Ovary (tissue), 9 donors: ENCODE data around the gene NPFFR1. TPM values are rescaled to one million over a fixed set of nuclear protein-coding genes. Genes with fewer than 3 reads are reported as not detected.

ENCODE experiments used
- DNase-seq, 5 donors: peaks; one replicate each; pipeline ENCODE4 v3.0.0-alpha.2; 2019 to 2020
- H3K27ac ChIP-seq, 2 donors: fragments of 200-600 bp; one replicate each; pipeline versions ENCODE4 v1.5.1 to v1.8.0; 2019 to 2022
- H3K27me3 ChIP-seq: fragments of 200-600 bp; one replicate; pipeline ENCODE4 v1.8.0; 2022
- H3K36me3 ChIP-seq: fragments of 200-600 bp; sonication (generic); one replicate; pipeline ENCODE4 v1.5.1; 2019
- H3K4me1 ChIP-seq: one replicate; pipeline ENCODE4 v1.8.1; 2013; ENCODE audit warnings: mild to moderate bottlenecking, moderate library complexity; ENCODE audit not compliant: insufficient read depth
- H3K4me3 ChIP-seq: fragments of 200-600 bp; sonication (generic); one replicate; pipeline ENCODE4 v1.5.1; 2017
- H3K9me3 ChIP-seq, 2 donors: fragments of 200-600 bp in 1 of 2; sonication (generic) in 1 of 2; one replicate each; pipeline versions ENCODE4 v1.5.1 to v1.8.1; 2013 to 2019; ENCODE audit warnings: mild to moderate bottlenecking in 1 of 2, moderate library complexity in 1 of 2
- EP300 ChIP-seq: sonication (generic); formaldehyde crosslinking; IDR thresholded peaks from one replicate; pipeline ENCODE4 v1.6.1; 2017; ENCODE audit warnings: antibody characterized with exemption
- POLR2A ChIP-seq: fragments of 450-650 bp; IDR thresholded peaks from one replicate; pipeline ENCODE4 v1.6.1; 2017; ENCODE audit warnings: antibody characterized with exemption, mild to moderate bottlenecking, moderate library complexity
- WGBS, 3 donors: extraction: QIAGEN DNeasy Blood & Tissue Kit in 1 of 3; methylation state at CpG; one replicate each; pipeline versions ENCODE4 v1.1.5 to v1.1.7; 2013 to 2017; 5-methylcytosine and 5-hydroxymethylcytosine counted together
- intact Hi-C, 4 donors: fragments of 100-400 bp; cut with DNase I; formaldehyde crosslinking; loops; one replicate each; pipeline versions ENCODE4 v1.11.0 to v1.15.1; 2022 to 2023
- polyA plus RNA-seq, 2 donors: library from polyadenylated mRNA; stranded (reverse); fragments of 200-250 nt in 1 of 2; fragments of 350-450 nt in 1 of 2; fragmentation: Illumina TruSeq in 1 of 2; extraction: RNeasy Lipid Tissue Mini Kit (QIAGEN cat#74804) in 1 of 2; gene quantifications; one replicate each; pipeline ENCODE4 v1.2.3, GENCODE V29; 2013 to 2014
- total RNA-seq, 7 donors: library from RNA; depleted of rRNA in 2 of 7; stranded (reverse); fragments of >200 nt in 2 of 7; fragmentation: NEBNext Ultra II Directional in 3 of 7; extraction: Animal tissue kit (Norgen Biotek cat#: 25700) in 3 of 7; gene quantifications; one replicate each; pipeline versions ENCODE4 v1.1.0 to v1.2.4, GENCODE V29; 2016 to 2023
- TF ChIP-seq, protein P1 (sequence below), 3 donors: fragments of 450-650 bp in 2 of 3; fragments of 200-600 bp in 1 of 3; IDR thresholded peaks; one replicate each; pipeline versions ENCODE4 v1.5.1 to v1.8.0; 2016 to 2022; ENCODE audit warnings: antibody characterized with exemption in 3 of 3, mild to moderate bottlenecking in 1 of 3
- donor health status: DM: no; HTN: no; CAD: no; lungs with moderate emphysema.
- donor health status: DM: no; HTN: no; CAD: no.
- donor health status: Bipolar disorder and iron deficiency.
- donor health status: DM: yes; HTN: yes; CAD: no.
- donor health status: DM: no; HTN: no; CAD: no.
- donor health status: DM: yes; HTN: yes; CAD: no.

Gene NPFFR1
- total and polyA plus RNA-seq, 9 donors = 0.04 to 1.1 (median 0.20) TPM

DNA sequence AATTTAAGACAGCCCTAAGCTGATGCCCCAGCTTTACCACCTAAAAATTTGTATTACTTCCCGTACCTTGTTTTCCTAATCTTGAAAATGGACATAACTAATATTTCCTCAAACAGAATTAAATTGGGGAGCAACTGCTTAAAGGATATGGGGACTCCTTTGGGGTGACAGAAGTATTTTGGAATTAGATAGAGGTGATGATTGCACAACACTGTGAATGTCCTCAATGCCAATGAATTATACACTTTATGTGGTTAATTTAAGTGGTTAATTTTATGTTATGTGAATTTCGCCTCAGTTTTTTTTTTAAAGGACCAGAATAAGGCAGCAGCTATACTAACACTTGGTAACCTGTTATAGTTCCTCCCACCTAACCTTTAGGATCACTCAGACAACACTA, 19.9 kb upstream of the NPFFR1 start:
- Histone ChIP-seq H3K36me3 (no peaks in the 10 kb centered on the region), H3K9me3 (no peaks in the 10 kb centered on the region), H3K27ac (no peak overlapping the region), H3K27me3 (no peaks in the 10 kb centered on the region), H3K4me3 (no peak overlapping the region), H3K4me1 (peaks cover 1% of the 10 kb centered on the region)
- intact Hi-C loops = no loop called here
- TF ChIP-seq EP300 (no peak), POLR2A (no peak)
- TF ChIP-seq, protein P1, sequence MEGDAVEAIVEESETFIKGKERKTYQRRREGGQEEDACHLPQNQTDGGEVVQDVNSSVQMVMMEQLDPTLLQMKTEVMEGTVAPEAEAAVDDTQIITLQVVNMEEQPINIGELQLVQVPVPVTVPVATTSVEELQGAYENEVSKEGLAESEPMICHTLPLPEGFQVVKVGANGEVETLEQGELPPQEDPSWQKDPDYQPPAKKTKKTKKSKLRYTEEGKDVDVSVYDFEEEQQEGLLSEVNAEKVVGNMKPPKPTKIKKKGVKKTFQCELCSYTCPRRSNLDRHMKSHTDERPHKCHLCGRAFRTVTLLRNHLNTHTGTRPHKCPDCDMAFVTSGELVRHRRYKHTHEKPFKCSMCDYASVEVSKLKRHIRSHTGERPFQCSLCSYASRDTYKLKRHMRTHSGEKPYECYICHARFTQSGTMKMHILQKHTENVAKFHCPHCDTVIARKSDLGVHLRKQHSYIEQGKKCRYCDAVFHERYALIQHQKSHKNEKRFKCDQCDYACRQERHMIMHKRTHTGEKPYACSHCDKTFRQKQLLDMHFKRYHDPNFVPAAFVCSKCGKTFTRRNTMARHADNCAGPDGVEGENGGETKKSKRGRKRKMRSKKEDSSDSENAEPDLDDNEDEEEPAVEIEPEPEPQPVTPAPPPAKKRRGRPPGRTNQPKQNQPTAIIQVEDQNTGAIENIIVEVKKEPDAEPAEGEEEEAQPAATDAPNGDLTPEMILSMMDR (IDR thresholded peaks at IDR 0.05) = no peak
- whole genome bisulfite sequencing, 3 donors = 87 to 90% (median 89%) methylated on average over 2 of the region's 2 CpGs
- no peak for DNase-seq

DNA sequence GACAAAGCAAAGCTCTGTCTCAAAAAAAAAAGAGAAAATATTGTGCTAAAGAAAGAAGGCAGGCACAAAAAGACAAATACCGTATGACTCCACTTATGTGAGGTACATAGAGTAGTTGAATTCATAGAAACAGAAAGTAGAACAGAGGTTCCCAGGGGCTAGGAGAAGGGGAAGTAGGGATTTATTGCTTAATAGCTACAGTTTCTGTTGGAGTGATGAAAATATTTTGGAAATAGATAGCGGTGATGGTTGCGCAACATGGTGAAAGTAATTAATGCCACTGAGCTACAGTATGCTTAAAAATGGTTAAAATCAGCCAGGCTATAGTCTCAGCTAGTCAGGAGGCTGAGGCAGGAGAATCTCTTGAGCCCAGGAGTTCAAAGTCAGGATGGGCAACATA, 18.5 kb upstream of the NPFFR1 start:
- peak in 3 of 5 donors; percentile 25 to 74 (median 29) for DNase-seq
- WGBS, 3 donors = 21 to 25% (median 23%) methylated on average over 3 of the region's 3 CpGs

DNA sequence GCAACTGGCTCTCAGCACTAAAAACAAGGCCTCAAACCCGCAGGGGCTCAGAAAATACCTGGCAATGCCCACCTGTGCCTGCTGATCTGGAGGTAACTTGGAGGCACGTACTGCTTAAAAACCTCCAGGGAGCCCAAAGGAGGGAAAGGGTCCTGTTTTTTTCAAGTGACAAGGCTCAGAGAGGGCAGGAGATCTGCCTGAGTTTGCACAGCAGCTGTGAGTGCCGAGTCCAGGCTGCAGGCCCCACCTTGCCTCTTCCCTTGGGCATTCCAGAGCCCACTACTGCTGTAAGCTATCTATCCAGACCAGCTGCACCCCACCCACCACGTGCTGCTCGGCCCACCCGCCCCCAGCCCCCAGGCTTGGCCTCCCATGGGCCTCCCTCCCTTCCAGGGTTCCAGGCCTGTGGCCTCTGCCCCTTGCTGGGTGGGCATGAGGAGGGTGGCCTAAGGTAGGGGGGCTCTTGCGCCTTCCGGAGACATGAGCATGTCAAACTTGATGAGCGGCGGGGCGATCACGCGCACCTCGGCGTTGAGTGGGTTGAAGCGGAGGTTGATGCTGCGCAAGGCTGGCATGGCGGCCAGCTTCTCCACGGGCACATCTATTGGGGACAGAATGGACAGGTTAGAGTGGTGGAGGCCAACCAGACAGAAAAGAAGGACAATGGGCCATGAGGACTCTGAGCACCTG, 17.2 kb upstream of the NPFFR1 start:
- Histone ChIP-seq H3K36me3 (no peaks in the 10 kb centered on the region), H3K4me1 (peaks cover 8% of the 10 kb centered on the region), H3K9me3 (no peaks in the 10 kb centered on the region), H3K27me3 (no peaks in the 10 kb centered on the region), H3K4me3 (no peak overlapping the region), H3K27ac (peak overlapping the region in 1 of 2 donors; percentile 74)
- TF ChIP-seq, protein P1 (IDR thresholded peaks at IDR 0.05) = no peak
- no peak for TF ChIP-seq POLR2A
- no peak for TF ChIP-seq EP300
- peak in 1 of 5 donors; percentile 36 for DNase-seq
- intact Hi-C loops = no loop called here
- WGBS, 3 donors = 95 to 96% (median 96%) methylated on average over 19 of the region's 19 CpGs

More for the DNA sequence above, 18.5 kb upstream of the NPFFR1 start:
- no peaks in the 10 kb centered on the region for H3K27me3 ChIP-seq
- intact Hi-C loops = no loop called here
- H3K27ac ChIP-seq = peak overlapping the region in 1 of 2 donors; percentile 74
- H3K36me3 ChIP-seq = no peaks in the 10 kb centered on the region
- H3K4me3 ChIP-seq = no peak overlapping the region
- TF ChIP-seq EP300 (no peak), POLR2A (no peak)
- TF ChIP-seq, protein P1 (IDR thresholded peaks at IDR 0.05) = no peak
- peaks cover 1% of the 10 kb centered on the region for H3K4me1 ChIP-seq
- H3K9me3 ChIP-seq = no peaks in the 10 kb centered on the region

DNA sequence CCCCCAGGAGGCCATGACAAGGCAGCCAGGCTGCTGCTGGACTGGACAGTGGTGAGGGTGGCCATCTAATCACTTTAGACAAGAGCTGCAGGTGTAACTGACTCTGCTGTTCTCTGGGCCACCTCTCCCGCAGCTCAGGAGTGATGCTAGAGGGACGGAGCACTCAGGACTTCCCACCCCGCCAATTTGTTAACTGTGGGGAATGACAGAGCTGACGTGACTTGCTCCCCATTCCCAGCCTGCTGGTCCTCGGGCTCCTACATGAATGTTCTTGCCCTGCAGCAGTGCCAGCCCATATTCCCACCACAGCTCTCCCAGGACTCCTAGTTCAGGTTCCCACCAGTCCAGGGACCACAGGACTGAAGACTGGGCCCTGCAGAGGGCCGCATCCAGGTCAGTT, 16.7 kb upstream of the NPFFR1 start:
- WGBS, 3 donors = 90 to 97% (median 97%) methylated on average over 6 of the region's 6 CpGs
- no peaks in the 10 kb centered on the region for H3K9me3 ChIP-seq
- H3K36me3 ChIP-seq = no peaks in the 10 kb centered on the region
- H3K27ac ChIP-seq = no peak overlapping the region
- H3K4me3 ChIP-seq = no peak overlapping the region
- intact Hi-C loops = no loop called here
- no peak for TF ChIP-seq POLR2A
- TF ChIP-seq, protein P1 (IDR thresholded peaks at IDR 0.05) = no peak
- no peak for TF ChIP-seq EP300
- no peaks in the 10 kb centered on the region for H3K27me3 ChIP-seq
- DNase-seq = peak in 1 of 5 donors; percentile 28
- H3K4me1 ChIP-seq = peaks cover 9% of the 10 kb centered on the region
